RWPE2 (cell line): ENCODE results near the gene MSI2.

Experiments
- ATAC-seq: fragments of 200-7000 bp; cut with Tn5 transposase; 3 replicates; pipeline ENCODE4 v1.9.1; 2021; ENCODE audit warnings: low read depth
- DNase-seq: peaks from one replicate; pipeline ENCODE4 v3.0.0-alpha.2; 2020; ENCODE audit warnings: low spot score
- H3K27ac ChIP-seq: fragments of 450-650 bp; 2 replicates; pipeline ENCODE4 v1.5.1; 2017; ENCODE audit warnings: mild to moderate bottlenecking; ENCODE audit not compliant: poor library complexity, severe bottlenecking
- H3K27me3 ChIP-seq: fragments of 250-450 bp; sonication (Bioruptor Pico); 2 replicates; pipeline ENCODE4 v1.5.1; 2021; ENCODE audit warnings: mild to moderate bottlenecking, moderate library complexity; ENCODE audit not compliant: insufficient read depth, poor library complexity, severe bottlenecking
- H3K36me3 ChIP-seq: fragments of 250-450 bp; sonication (Bioruptor Pico); 2 replicates; pipeline ENCODE4 v1.5.1; 2020; ENCODE audit warnings: low read depth, mild to moderate bottlenecking, moderate library complexity
- H3K4me1 ChIP-seq: fragments of 250-450 bp; sonication (Bioruptor Pico); 2 replicates; pipeline ENCODE4 v1.5.1; 2021; ENCODE audit warnings: mild to moderate bottlenecking, moderate library complexity; ENCODE audit not compliant: insufficient read depth, poor library complexity, severe bottlenecking
- H3K4me3 ChIP-seq: fragments of 250-450 bp; sonication (Bioruptor Pico); 2 replicates; pipeline ENCODE4 v1.5.1; 2021; ENCODE audit warnings: mild to moderate bottlenecking, moderate library complexity; ENCODE audit not compliant: severe bottlenecking
- H3K9me3 ChIP-seq: fragments of 250-450 bp; sonication (Bioruptor Pico); 2 replicates; pipeline ENCODE4 v1.5.1; 2021; ENCODE audit warnings: mild to moderate bottlenecking, moderate library complexity; ENCODE audit not compliant: severe bottlenecking
- CTCF ChIP-seq: fragments of 450-650 bp; IDR thresholded peaks from one replicate; pipeline ENCODE4 v1.5.1; 2017; ENCODE audit warnings: mild to moderate bottlenecking, moderate library complexity; ENCODE audit not compliant: poor library complexity, severe bottlenecking

The MSI2 gene

GRCh38 chr17:57640079-57640478, 383.8 kb downstream of the MSI2 start:
- peaks cover 7% of the 10 kb centered on the region; the same call in 1 of the 2 replicates for H3K36me3 ChIP-seq
- no peak overlapping the region for H3K4me3 ChIP-seq
- ATAC-seq: no peak
- H3K27ac ChIP-seq: no peak overlapping the region
- no peak for TF ChIP-seq CTCF
- no peaks in the 10 kb centered on the region for H3K4me1 ChIP-seq
- no peak for DNase-seq
- no peaks in the 10 kb centered on the region for H3K27me3 ChIP-seq
- no peaks in the 10 kb centered on the region for H3K9me3 ChIP-seq

- Histone ChIP-seq H3K4me1 (no peaks in the 10 kb centered on the region), H3K9me3 (no peaks in the 10 kb centered on the region), H3K27me3 (no peaks in the 10 kb centered on the region), H3K27ac (no peak overlapping the region), H3K4me3 (no peak overlapping the region), H3K36me3 (peaks cover 7% of the 10 kb centered on the region; the same call in 1 of the 2 replicates)
- TF ChIP-seq CTCF: no peak
- no peak for DNase-seq
- ATAC-seq: no peak
Observed at GRCh38 chr17:57641761-57642160, 385.4 kb downstream of the MSI2 start.

- Histone ChIP-seq H3K27ac (no peak overlapping the region), H3K27me3 (no peaks in the 10 kb centered on the region), H3K4me1 (no peaks in the 10 kb centered on the region), H3K9me3 (no peaks in the 10 kb centered on the region), H3K4me3 (no peak overlapping the region), H3K36me3 (peaks cover 5% of the 10 kb centered on the region; the same call in 1 of the 2 replicates)
- ATAC-seq (no peak), DNase-seq (no peak)
- no peak for TF ChIP-seq CTCF
Observed at GRCh38 chr17:57643062-57643461, 386.7 kb downstream of the MSI2 start.

- ATAC-seq: no peak
- H3K4me1 ChIP-seq: no peaks in the 10 kb centered on the region
- H3K27ac ChIP-seq: no peak overlapping the region
- DNase-seq: no peak
- H3K4me3 ChIP-seq: no peak overlapping the region
- no peaks in the 10 kb centered on the region for H3K36me3 ChIP-seq
- no peak for TF ChIP-seq CTCF
- H3K9me3 ChIP-seq: no peaks in the 10 kb centered on the region
- no peaks in the 10 kb centered on the region for H3K27me3 ChIP-seq
Observed at GRCh38 chr17:57644326-57644725, 388.0 kb downstream of the MSI2 start.

- ATAC-seq: no peak
- no peaks in the 10 kb centered on the region for H3K4me1 ChIP-seq
- no peaks in the 10 kb centered on the region for H3K27me3 ChIP-seq
- no peaks in the 10 kb centered on the region for H3K9me3 ChIP-seq
- H3K27ac ChIP-seq: no peak overlapping the region
- H3K36me3 ChIP-seq: no peaks in the 10 kb centered on the region
- no peak for TF ChIP-seq CTCF
- H3K4me3 ChIP-seq: no peak overlapping the region
- DNase-seq: no peak
Observed at GRCh38 chr17:57645950-57646665, 389.8 kb downstream of the MSI2 start.
